H1 (cell line): ENCODE measurements around the gene FREM2. TPM values are rescaled to one million over a fixed set of nuclear protein-coding genes. Genes with fewer than 3 reads are reported as not detected.

ENCODE experiments used
- CTCF ChIA-PET: fragments of 300-600 bp; sonication (Branson Sonifier 250); formaldehyde crosslinking; loops from one replicate; lab custom pipeline; 2021; ENCODE audit not compliant: partially characterized antibody; lab: Charles Lee
- POLR2A ChIA-PET: fragments of 300-600 bp; sonication (Branson Sonifier 250); formaldehyde crosslinking; loops from one replicate; lab custom pipeline; 2021; ENCODE audit warnings: inconsistent platforms; ENCODE audit not compliant: partially characterized antibody; lab: Charles Lee
- DNase-seq, 2 experiments: peaks; one replicate each; pipeline versions ENCODE4 v3.0.0 to v3.0.0-alpha.2; 2010 to 2022; ENCODE audit warnings: low spot score in 2 of 2, low read depth in 1 of 2, mixed read lengths in 1 of 2
- FAIRE-seq: peaks from 2 replicates; lab custom pipeline; 2011; peaks lifted over from hg19 to GRCh38; lab: Jason Lieb, UNC
- H2AFZ ChIP-seq: 2 replicates; pipeline ENCODE4 v1.8.1; 2012; ENCODE audit warnings: low read length, inconsistent platforms
- H2AK5ac ChIP-seq: 2 replicates; pipeline ENCODE4 v1.6.1; 2013; ENCODE audit warnings: low read depth, low read length
- H2BK120ac ChIP-seq: replicated peaks from 2 replicates; pipeline ENCODE3; 2013; ENCODE audit warnings: low read depth, low read length, inconsistent platforms
- H2BK12ac ChIP-seq: 2 replicates; pipeline ENCODE4 v1.6.1; 2013; ENCODE audit warnings: low read depth, low read length
- H2BK15ac ChIP-seq: 2 replicates; pipeline ENCODE4 v1.6.1; 2013; ENCODE audit warnings: low read length
- H2BK20ac ChIP-seq: 2 replicates; pipeline ENCODE4 v1.6.1; 2013; ENCODE audit warnings: low read length
- H2BK5ac ChIP-seq: 2 replicates; pipeline ENCODE4 v1.6.1; 2013; ENCODE audit warnings: low read depth, low read length
- H3K14ac ChIP-seq: 2 replicates; pipeline ENCODE4 v1.6.1; 2013; ENCODE audit warnings: inconsistent platforms; ENCODE audit not compliant: insufficient read length
- H3K18ac ChIP-seq: 2 replicates; pipeline ENCODE4 v1.6.1; 2013; ENCODE audit warnings: low read length; ENCODE audit errors: extremely low read depth
- H3K23ac ChIP-seq: 2 replicates; pipeline ENCODE4 v1.6.1; 2013; ENCODE audit warnings: inconsistent platforms; ENCODE audit not compliant: insufficient read length
- H3K23me2 ChIP-seq: 2 replicates; pipeline ENCODE4 v1.6.1; 2013; ENCODE audit warnings: low read depth, low read length
- H3K27ac ChIP-seq: 2 replicates; pipeline ENCODE4 v1.6.1; 2011; ENCODE audit warnings: low read depth, low read length, inconsistent platforms
- H3K27me3 ChIP-seq, 4 experiments: replicated peaks in 1 of 4; 1 replicate in 1 of 4; 2 replicates in 3 of 4; pipeline versions ENCODE4 v1.6.1 to v1.8.1; 2011 to 2013; ENCODE audit warnings: low read length in 3 of 4, mild to moderate bottlenecking in 3 of 4, inconsistent platforms in 2 of 4, mixed read lengths in 2 of 4, moderate library complexity in 1 of 4; ENCODE audit not compliant: control insufficient read depth in 3 of 4, insufficient read depth in 3 of 4; ENCODE audit errors: extremely low read depth in 1 of 4
- H3K36me3 ChIP-seq, 4 experiments: 2 replicates each; pipeline versions ENCODE4 v1.6.1 to v1.8.1; 2011 to 2013; ENCODE audit warnings: mild to moderate bottlenecking in 4 of 4, low read length in 3 of 4, moderate library complexity in 2 of 4, control low read depth in 1 of 4, inconsistent platforms in 1 of 4; ENCODE audit not compliant: insufficient read depth in 4 of 4, control insufficient read depth in 2 of 4
- H3K4ac ChIP-seq: replicated peaks from 2 replicates; pipeline ENCODE3; 2013; ENCODE audit warnings: low read length, low read depth, mixed read lengths, inconsistent platforms; ENCODE audit not compliant: insufficient read length
- H3K4me1 ChIP-seq, 4 experiments: replicated peaks in 1 of 4; 1 replicate in 1 of 4; 2 replicates in 3 of 4; pipeline versions ENCODE4 v1.6.1 to v1.8.1; 2011 to 2013; ENCODE audit warnings: low read length in 3 of 4, inconsistent platforms in 2 of 4, mixed read lengths in 1 of 4; ENCODE audit not compliant: insufficient read depth in 4 of 4, control insufficient read depth in 3 of 4
- H3K4me2 ChIP-seq, 2 experiments: 2 replicates each; pipeline versions ENCODE4 v1.6.1 to v1.8.1; 2011 to 2013; ENCODE audit warnings: low read depth in 2 of 2, low read length in 2 of 2, control low read depth in 1 of 2, inconsistent platforms in 1 of 2, mild to moderate bottlenecking in 1 of 2; ENCODE audit not compliant: insufficient read depth in 1 of 2
- H3K4me3 ChIP-seq, 4 experiments: fragments of 200-600, 300-600 bp in 1 of 4; sonication (generic), shearing (Covaris generic), sonication (Bioruptor Twin) in 1 of 4; 2 replicates each; pipeline versions ENCODE4 v1.5.1 to v1.8.1; 2011 to 2016; ENCODE audit warnings: low read length in 4 of 4, low read depth in 3 of 4, control low read depth in 2 of 4, inconsistent platforms in 2 of 4, mild to moderate bottlenecking in 2 of 4, mixed read lengths in 1 of 4, moderate library complexity in 1 of 4; ENCODE audit not compliant: insufficient read depth in 2 of 4; ENCODE audit errors: extremely low read depth in 1 of 4
- H3K56ac ChIP-seq: replicated peaks from 2 replicates; pipeline ENCODE3; 2013; ENCODE audit warnings: low read depth, mild to moderate bottlenecking, mixed read lengths, low read length, inconsistent platforms; ENCODE audit not compliant: insufficient read length
- H3K79me1 ChIP-seq: 2 replicates; pipeline ENCODE4 v1.6.1; 2013; ENCODE audit warnings: low read depth, low read length, control low read depth
- H3K79me2 ChIP-seq, 2 experiments: 2 replicates each; pipeline versions ENCODE4 v1.6.1 to v1.8.1; 2012 to 2013; ENCODE audit warnings: low read length in 2 of 2, mild to moderate bottlenecking in 2 of 2, inconsistent platforms in 1 of 2; ENCODE audit not compliant: insufficient read depth in 2 of 2, control insufficient read depth in 1 of 2
- H3K9ac ChIP-seq, 4 experiments: replicated peaks in 1 of 4; 1 replicate in 1 of 4; 2 replicates in 3 of 4; pipeline versions ENCODE4 v1.6.1 to v1.8.1; 2011 to 2013; ENCODE audit warnings: low read depth in 3 of 4, low read length in 3 of 4, control low read depth in 2 of 4, mild to moderate bottlenecking in 2 of 4, moderate library complexity in 2 of 4, inconsistent platforms in 1 of 4; ENCODE audit errors: extremely low read depth in 1 of 4
- H3K9me3 ChIP-seq, 2 experiments: 2 replicates each; pipeline versions ENCODE4 v1.6.1 to v1.8.1; 2012 to 2013; ENCODE audit warnings: mild to moderate bottlenecking in 2 of 2, moderate library complexity in 2 of 2, control low read depth in 1 of 2, inconsistent platforms in 1 of 2, low read depth in 1 of 2, low read length in 1 of 2, mixed read lengths in 1 of 2; ENCODE audit not compliant: insufficient read depth in 2 of 2
- H4K20me1 ChIP-seq, 2 experiments: replicated peaks in 1 of 2; 2 replicates each; pipeline versions ENCODE3 to v1.8.1; 2011 to 2013; ENCODE audit warnings: inconsistent platforms in 2 of 2, low read length in 2 of 2, mild to moderate bottlenecking in 1 of 2; ENCODE audit not compliant: insufficient read depth in 2 of 2, control insufficient read depth in 1 of 2
- H4K5ac ChIP-seq: 2 replicates; pipeline ENCODE4 v1.6.1; 2013; ENCODE audit warnings: low read length, low read depth, mixed read lengths, inconsistent platforms; ENCODE audit not compliant: insufficient read length
- H4K8ac ChIP-seq: 2 replicates; pipeline ENCODE4 v1.8.0; 2013; ENCODE audit warnings: mild to moderate bottlenecking, moderate library complexity, low read length, inconsistent platforms; ENCODE audit not compliant: insufficient read depth; ENCODE audit errors: extremely low read depth
- H4K91ac ChIP-seq: replicated peaks from 2 replicates; pipeline ENCODE3; 2013; ENCODE audit warnings: low read length, mixed read lengths, inconsistent platforms; ENCODE audit not compliant: insufficient read length
- ATF3 ChIP-seq: IDR thresholded peaks from 2 replicates; pipeline ENCODE4 v1.6.1; 2011; ENCODE audit warnings: low read depth, mild to moderate bottlenecking, low read length; ENCODE audit not compliant: insufficient read depth
- BCL11A ChIP-seq, 2 experiments: IDR thresholded peaks; one replicate each; pipeline ENCODE4 v1.6.1; 2011; ENCODE audit warnings: low read depth in 2 of 2, low read length in 2 of 2, mild to moderate bottlenecking in 2 of 2
- CHD1 ChIP-seq: IDR thresholded peaks from 2 replicates; pipeline ENCODE4 v1.6.1; 2012; ENCODE audit warnings: low read depth, low read length, improper control_type of control experiment
- CTBP2 ChIP-seq: IDR thresholded peaks from 2 replicates; pipeline ENCODE4 v1.7.0; 2011; ENCODE audit warnings: borderline replicate concordance, mild to moderate bottlenecking, moderate library complexity, mixed read lengths, low read length; ENCODE audit not compliant: insufficient read depth, insufficient read length
- EP300 ChIP-seq, 2 experiments: IDR thresholded peaks; 1 replicate in 1 of 2; 2 replicates in 1 of 2; pipeline ENCODE4 v1.6.1; 2011 to 2012; ENCODE audit warnings: low read depth in 2 of 2, low read length in 2 of 2, mild to moderate bottlenecking in 2 of 2, borderline replicate concordance in 1 of 2, inconsistent platforms in 1 of 2, moderate library complexity in 1 of 2
- KDM1A ChIP-seq: fragments of 200-600, 300-600 bp; sonication (generic); IDR thresholded peaks from 2 replicates; pipeline ENCODE4 v1.7.1; 2016; ENCODE audit warnings: mild to moderate bottlenecking, low read length, borderline replicate concordance
- SIN3A ChIP-seq, 2 experiments: IDR thresholded peaks in 1 of 2; conservative IDR thresholded peaks in 1 of 2; 2 replicates each; pipeline ENCODE4 v1.6.1; 2011 to 2012; ENCODE audit warnings: low read length in 2 of 2, improper control_type of control experiment in 1 of 2, low read depth in 1 of 2, mild to moderate bottlenecking in 1 of 2
- SP4 ChIP-seq: IDR thresholded peaks from 2 replicates; pipeline ENCODE4 v1.6.1; 2012; ENCODE audit warnings: low read length, inconsistent platforms
- SUZ12 ChIP-seq: fragments of 200-600 bp; sonication (generic); IDR thresholded peaks from 2 replicates; pipeline ENCODE4 v1.6.1; 2012; ENCODE audit warnings: mild to moderate bottlenecking, inconsistent platforms, low read length, moderate library complexity, mixed read lengths
- TEAD4 ChIP-seq: IDR thresholded peaks from 2 replicates; pipeline ENCODE4 v1.6.1; 2012; ENCODE audit warnings: low read depth, low read length, inconsistent platforms, mixed read lengths
- YY1 ChIP-seq: IDR thresholded peaks from 2 replicates; pipeline ENCODE4 v1.6.1; 2011; ENCODE audit warnings: low read depth, mild to moderate bottlenecking, low read length
- WGBS, 2 experiments: shearing (Covaris generic) in 1 of 2; methylation state at CpG; one replicate each; pipeline versions ENCODE4 v1.1.6 to v1.1.7; 2013 to 2015; ENCODE audit warnings: low lambda C conversion rate in 2 of 2, mixed read lengths in 2 of 2, inconsistent platforms in 1 of 2, low coverage in 1 of 2, missing lambda C conversion rate in 1 of 2; ENCODE audit not compliant: insufficient replicate concordance in 2 of 2, insufficient coverage in 1 of 2, insufficient read length in 1 of 2; ENCODE audit errors: extremely low coverage in 1 of 2, missing lambda C conversion rate in 1 of 2; 5-methylcytosine and 5-hydroxymethylcytosine counted together
- polyA plus RNA-seq, 7 experiments: library from polyadenylated mRNA; depleted of rRNA in 3 of 7; stranded (reverse) in 5 of 7; unstranded in 2 of 7; fragments of >200 nt in 5 of 7; fragments of 200-250 nt in 2 of 7; gene quantifications; 1 replicate in 5 of 7; 2 replicates in 1 of 7; 4 replicates in 1 of 7; pipeline versions ENCODE4 v1.2.1 to v1.2.3, GENCODE V29; 2011 to 2013; ENCODE audit warnings: missing spikeins in 2 of 7, mixed read lengths in 2 of 7
- total RNA-seq: library from RNA; stranded (reverse); fragmentation: NEBNext Ultra II Directional; extraction: Animal tissue kit (Norgen Biotek cat#: 25700); gene quantifications from 2 replicates; pipeline ENCODE4 v1.2.1, GENCODE V29; 2021
- TF ChIP-seq, protein P1 (sequence below): IDR thresholded peaks from 2 replicates; pipeline ENCODE4 v1.6.1; 2012; ENCODE audit warnings: inconsistent platforms

Gene FREM2
- total and polyA plus RNA-seq, 2 of the 8 experiments (the other 6 are each of a cell fraction or from before 2014, with no cell fraction given) = 11.6 to 22.8 TPM

GRCh38 chr13:38693641-38694040 is 6.8 kb downstream of the FREM2 start:
- H2AK5ac ChIP-seq = no peak overlapping the region
- H3K4me1 ChIP-seq = peaks cover 0 to 2% (median 0%) of the 10 kb centered on the region in 4 experiments; a peak in 3 of 7 replicates
- H2BK15ac ChIP-seq = no peak overlapping the region
- H3K18ac ChIP-seq = no peak overlapping the region
- H3K23ac ChIP-seq = no peak overlapping the region
- no peak for FAIRE-seq
- H3K14ac ChIP-seq = no peak overlapping the region
- H3K4me3 ChIP-seq = peak overlapping the region in 1 of 4 experiments; percentile 7; a peak in 2 of 8 replicates
- no peak overlapping the region for H3K4ac ChIP-seq
- POLR2A ChIA-PET = no interaction called here
- H4K20me1 ChIP-seq = peaks cover 2 to 3% of the 10 kb centered on the region in 2 experiments
- no peak overlapping the region for H2BK12ac ChIP-seq
- peak overlapping the region; percentile 12 to 41; a peak in 2 of 4 replicates for H3K4me2 ChIP-seq
- H3K36me3 ChIP-seq = peaks cover 0 to 27% (median 11%) of the 10 kb centered on the region in 4 experiments; a peak in 6 of 8 replicates
- H3K79me1 ChIP-seq = no peaks in the 10 kb centered on the region
- no peak overlapping the region for H2BK120ac ChIP-seq
- no peak overlapping the region for H4K8ac ChIP-seq
- H3K27me3 ChIP-seq = peaks cover 0 to 5% (median 3%) of the 10 kb centered on the region in 4 experiments; a peak in 5 of 7 replicates
- H2BK5ac ChIP-seq = no peak overlapping the region
- H3K9ac ChIP-seq = no peak overlapping the region
- peaks cover 0 to 3% of the 10 kb centered on the region in 2 experiments; a peak in 2 of 4 replicates for H3K9me3 ChIP-seq
- H2AFZ ChIP-seq = no peak overlapping the region
- no peak for DNase-seq
- H3K23me2 ChIP-seq = no peaks in the 10 kb centered on the region
- H3K27ac ChIP-seq = no peak overlapping the region
- H4K91ac ChIP-seq = no peak overlapping the region
- H2BK20ac ChIP-seq = no peak overlapping the region
- CTCF ChIA-PET = interaction anchor here (0.6 to 1.1 kb wide), 4 partner anchors 8 to 358 kb away, joined by 4 to 6 read pairs (median 4); no protein-coding TSS in a partner anchor
- H3K56ac ChIP-seq = no peak overlapping the region
- WGBS, 2 experiments = 79% methylated on average over 2 of the region's 2 CpGs; no CpG with 5 or more reads in 1 of the 2 experiments
- H3K79me2 ChIP-seq = peaks cover 0 to 34% of the 10 kb centered on the region in 2 experiments; a peak in 2 of 4 replicates
- H4K5ac ChIP-seq = no peak overlapping the region
- TF ChIP-seq ATF3 (no peak), EP300 (IDR thresholded peaks at IDR 0.05; ENCODE audit: borderline replicate concordance in 1 of 2, low read depth in 2 of 2, low read length in 2 of 2) (no peak), CHD1 (no peak), CTBP2 (no peak), SP4 (no peak), SIN3A (conservative IDR thresholded peaks at IDR 0.05 in 1 of 2, IDR thresholded peaks at IDR 0.05 in 1 of 2; ENCODE audit: low read depth in 1 of 2, low read length in 2 of 2) (no peak), BCL11A (IDR thresholded peaks at IDR 0.05; ENCODE audit: low read depth in 2 of 2, low read length in 2 of 2) (no peak), SUZ12 (no peak), KDM1A (no peak), TEAD4 (no peak), YY1 (no peak)
- TF ChIP-seq, protein P1, sequence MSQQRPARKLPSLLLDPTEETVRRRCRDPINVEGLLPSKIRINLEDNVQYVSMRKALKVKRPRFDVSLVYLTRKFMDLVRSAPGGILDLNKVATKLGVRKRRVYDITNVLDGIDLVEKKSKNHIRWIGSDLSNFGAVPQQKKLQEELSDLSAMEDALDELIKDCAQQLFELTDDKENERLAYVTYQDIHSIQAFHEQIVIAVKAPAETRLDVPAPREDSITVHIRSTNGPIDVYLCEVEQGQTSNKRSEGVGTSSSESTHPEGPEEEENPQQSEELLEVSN = no peak
